Muscle of leg (tissue), 11 donors: ENCODE data around the gene C19orf85. TPM values are rescaled to one million over a fixed set of nuclear protein-coding genes. Genes with fewer than 3 reads are reported as not detected.

Experiments
- DNase-seq: peaks from one replicate; pipeline ENCODE4 v3.0.0; 2013
- H3K27ac ChIP-seq: one replicate; pipeline ENCODE4 v1.5.1; 2013; ENCODE audit warnings: mild to moderate bottlenecking, low read length, control low read depth
- H3K27me3 ChIP-seq: one replicate; pipeline ENCODE4 v1.6.1; 2013; ENCODE audit warnings: low read length; ENCODE audit not compliant: control insufficient read depth, insufficient read depth
- H3K36me3 ChIP-seq: one replicate; pipeline ENCODE4 v1.6.1; 2013; ENCODE audit warnings: low read length; ENCODE audit not compliant: control insufficient read depth, insufficient read depth
- H3K4me1 ChIP-seq: one replicate; pipeline ENCODE4 v1.6.1; 2013; ENCODE audit warnings: low read length; ENCODE audit not compliant: control insufficient read depth, insufficient read depth
- H3K4me3 ChIP-seq: one replicate; pipeline ENCODE4 v1.5.1; 2013; ENCODE audit warnings: low read length, control low read depth
- H3K9me3 ChIP-seq: replicated peaks from 2 replicates; pipeline ENCODE4 v1.6.1; 2013; ENCODE audit warnings: low read depth, low read length; ENCODE audit not compliant: control insufficient read depth
- WGBS: methylation state at CpG from one replicate; pipeline ENCODE4 v1.1.5; 2013; ENCODE audit warnings: missing lambda C conversion rate; ENCODE audit not compliant: insufficient coverage; 5-methylcytosine and 5-hydroxymethylcytosine counted together
- polyA plus RNA-seq, 8 donors: library from polyadenylated mRNA; unstranded; fragments of 120-200 nt; gene quantifications; one replicate each; pipeline versions ENCODE4 v1.2.1 to v1.2.3, GENCODE V29; 2013; ENCODE audit warnings: inconsistent platforms in 1 of 8, low replicate concordance in 1 of 8; ENCODE audit not compliant: insufficient read length in 8 of 8, insufficient read depth in 1 of 8
- total RNA-seq: library from RNA; stranded (reverse); fragments of 120-200 nt; gene quantifications from one replicate; pipeline ENCODE4 v1.2.4, GENCODE V29; 2013

C19orf85 gene
- total and polyA plus RNA-seq, 9 donors = not detected

DNA sequence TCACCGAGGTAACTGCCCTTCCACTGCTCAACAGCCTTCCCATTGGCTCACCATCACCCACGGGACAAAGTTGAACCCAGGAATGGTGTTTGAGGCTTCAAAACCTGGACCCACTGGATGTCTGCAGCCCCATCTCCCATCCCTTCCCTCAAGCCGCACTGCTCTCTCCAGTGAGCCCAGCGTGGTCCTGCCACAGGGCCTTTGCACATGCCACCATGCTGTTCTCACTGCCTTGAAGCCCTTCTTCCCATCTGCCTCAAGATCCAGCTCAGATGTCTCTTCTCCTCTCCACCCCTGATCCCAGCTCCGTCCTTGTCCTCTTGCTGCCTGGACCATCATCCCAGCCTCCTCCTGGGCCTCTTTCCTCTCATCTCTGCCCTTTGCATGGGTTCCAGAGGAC lies 25.5 kb downstream of the C19orf85 start:
- H3K36me3 ChIP-seq = no peaks in the 10 kb centered on the region
- H3K9me3 ChIP-seq = no peaks in the 10 kb centered on the region
- peaks cover 11% of the 10 kb centered on the region for H3K4me1 ChIP-seq
- peaks cover 65% of the 10 kb centered on the region for H3K27me3 ChIP-seq
- no peak overlapping the region for H3K4me3 ChIP-seq
- DNase-seq = no peak
- WGBS = 74% methylated on average over 5 of the region's 5 CpGs
- H3K27ac ChIP-seq = no peak overlapping the region

DNA sequence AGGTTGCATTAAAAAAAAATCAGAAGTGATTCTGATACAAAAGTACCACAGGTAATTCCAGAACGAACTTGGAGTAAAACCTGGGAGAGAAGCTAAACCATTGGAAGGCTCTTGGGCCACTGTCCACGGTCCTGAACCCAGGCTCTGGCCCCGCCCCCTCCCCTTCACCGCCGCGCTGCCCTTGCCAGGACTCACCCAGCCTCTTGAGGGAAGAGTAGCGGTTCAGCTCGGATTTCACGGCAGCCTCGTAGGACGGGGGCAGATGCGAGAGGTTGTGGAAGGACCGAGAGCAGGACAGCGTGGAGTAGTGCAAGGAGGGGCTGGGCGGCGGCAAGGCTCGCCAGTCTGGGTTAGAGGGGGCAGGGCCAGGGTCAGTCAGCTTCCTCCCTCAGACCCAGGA lies 27.1 kb downstream of the C19orf85 start:
- no peak overlapping the region for H3K4me3 ChIP-seq
- no peaks in the 10 kb centered on the region for H3K36me3 ChIP-seq
- H3K4me1 ChIP-seq = peaks cover 11% of the 10 kb centered on the region
- peak; percentile 77 for DNase-seq
- no peak overlapping the region for H3K27ac ChIP-seq
- 0% methylated on average over 6 of the region's 17 CpGs for WGBS
- peaks cover 62% of the 10 kb centered on the region for H3K27me3 ChIP-seq
- no peaks in the 10 kb centered on the region for H3K9me3 ChIP-seq

DNA sequence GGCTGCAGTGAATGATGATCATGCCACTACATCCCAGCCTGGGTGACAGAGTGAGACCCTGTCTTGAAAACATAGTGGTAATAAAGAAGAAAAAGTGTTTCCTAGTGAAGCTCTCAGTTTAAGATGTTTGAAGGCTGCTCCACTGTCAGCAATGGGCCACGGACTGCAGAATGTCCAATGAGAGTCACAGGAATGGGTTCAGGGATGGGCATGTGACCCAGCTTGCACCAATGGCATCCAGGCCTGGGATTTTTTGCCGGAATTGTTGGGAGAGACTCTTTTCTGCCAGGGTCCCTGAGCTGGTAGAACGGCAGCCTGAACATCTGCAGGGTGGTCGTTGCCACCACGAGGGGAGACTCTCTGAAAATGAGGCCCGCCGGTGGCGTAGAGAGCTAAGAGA lies 27.7 kb downstream of the C19orf85 start:
- H3K36me3 ChIP-seq = no peaks in the 10 kb centered on the region
- H3K4me3 ChIP-seq = no peak overlapping the region
- 38% methylated on average over 8 of the region's 8 CpGs for WGBS
- peaks cover 11% of the 10 kb centered on the region for H3K4me1 ChIP-seq
- H3K27ac ChIP-seq = no peak overlapping the region
- DNase-seq = no peak
- H3K27me3 ChIP-seq = peaks cover 63% of the 10 kb centered on the region
- H3K9me3 ChIP-seq = no peaks in the 10 kb centered on the region

DNA sequence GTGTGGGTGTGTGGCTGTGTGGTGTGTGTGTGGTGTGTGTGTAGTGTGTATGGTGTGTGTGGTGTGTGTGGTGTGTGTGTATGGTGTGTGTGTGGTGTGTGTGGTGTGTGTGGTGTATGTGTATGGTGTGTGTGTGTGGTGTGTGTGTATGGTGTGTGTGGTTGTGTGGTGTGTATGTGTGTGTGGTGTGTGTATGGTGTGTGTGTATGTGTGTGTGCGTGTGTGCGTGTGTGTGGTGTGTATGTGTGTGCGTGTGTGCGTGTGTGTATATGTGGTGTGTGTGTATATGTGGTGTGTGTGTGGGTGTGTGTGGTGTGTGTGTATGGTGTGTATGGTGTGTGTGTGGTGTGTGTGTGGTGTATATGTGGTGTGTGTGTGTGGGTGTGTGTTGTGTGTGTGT lies 29.5 kb downstream of the C19orf85 start:
- 93% methylated on average over 2 of the region's 4 CpGs for whole genome bisulfite sequencing
- Histone ChIP-seq H3K27ac (no peak overlapping the region), H3K9me3 (no peaks in the 10 kb centered on the region), H3K27me3 (peaks cover 49% of the 10 kb centered on the region), H3K36me3 (no peaks in the 10 kb centered on the region), H3K4me1 (peaks cover 3% of the 10 kb centered on the region), H3K4me3 (no peak overlapping the region)
- no peak for DNase-seq

DNA sequence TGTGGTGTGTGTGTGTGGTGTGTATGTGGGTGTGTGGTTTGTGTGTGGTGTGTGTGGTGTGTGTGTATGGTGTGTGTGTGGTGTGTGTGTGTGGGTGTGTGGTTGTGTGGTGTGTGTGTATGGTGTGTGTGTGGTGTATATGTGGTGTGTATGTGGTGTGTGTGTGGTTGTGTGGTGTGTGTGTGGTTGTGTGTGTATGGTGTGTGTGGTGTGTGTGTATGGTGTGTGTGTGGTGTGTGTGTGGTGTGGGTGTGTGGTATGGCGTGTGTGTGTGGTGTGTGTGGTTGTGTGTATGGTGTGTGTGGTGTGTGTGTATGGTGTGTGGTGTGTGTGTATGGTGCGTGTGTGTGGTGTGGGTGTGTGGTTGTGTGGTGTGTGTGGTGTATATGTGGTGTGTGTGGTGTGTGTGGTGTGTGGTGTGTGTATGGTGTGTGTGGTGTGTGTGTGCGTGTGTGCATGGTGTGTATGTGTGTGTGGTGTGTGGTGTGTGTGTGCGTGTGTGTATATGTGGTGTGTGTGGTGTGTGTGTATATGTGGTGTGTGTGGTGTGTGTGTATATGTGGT lies 30.1 kb downstream of the C19orf85 start:
- Histone ChIP-seq H3K9me3 (no peaks in the 10 kb centered on the region), H3K27ac (no peak overlapping the region), H3K27me3 (peaks cover 46% of the 10 kb centered on the region), H3K36me3 (no peaks in the 10 kb centered on the region), H3K4me1 (peaks cover 3% of the 10 kb centered on the region), H3K4me3 (no peak overlapping the region)
- 58% methylated on average over 2 of the region's 4 CpGs for whole genome bisulfite sequencing
- DNase-seq = no peak

DNA sequence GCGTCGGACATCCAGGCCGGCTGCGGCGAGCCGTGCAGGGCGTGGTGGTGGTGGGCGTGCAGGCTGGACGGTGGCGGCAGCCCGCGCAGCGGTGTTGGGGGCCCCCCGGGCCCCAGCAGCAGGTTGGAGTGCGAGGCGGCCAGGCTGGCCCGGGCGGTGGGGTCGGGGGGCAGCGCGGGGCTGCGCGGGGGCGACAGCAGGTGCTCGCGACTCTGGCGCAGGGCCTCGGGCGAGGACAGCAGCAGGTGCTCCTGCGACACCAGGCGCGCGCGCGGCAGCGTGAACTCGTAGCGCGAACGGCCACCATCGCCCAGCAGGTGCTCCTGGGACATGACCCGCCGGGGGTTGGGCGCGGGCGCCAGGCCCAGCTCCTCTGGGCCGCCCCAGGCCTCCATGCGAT lies 31.3 kb downstream of the C19orf85 start:
- no peak overlapping the region for H3K27ac ChIP-seq
- peaks cover 42% of the 10 kb centered on the region for H3K27me3 ChIP-seq
- H3K9me3 ChIP-seq = no peaks in the 10 kb centered on the region
- DNase-seq = no peak
- H3K36me3 ChIP-seq = no peaks in the 10 kb centered on the region
- no peak overlapping the region for H3K4me3 ChIP-seq
- peaks cover 3% of the 10 kb centered on the region for H3K4me1 ChIP-seq
- 7% methylated on average over 48 of the region's 48 CpGs for WGBS

DNA sequence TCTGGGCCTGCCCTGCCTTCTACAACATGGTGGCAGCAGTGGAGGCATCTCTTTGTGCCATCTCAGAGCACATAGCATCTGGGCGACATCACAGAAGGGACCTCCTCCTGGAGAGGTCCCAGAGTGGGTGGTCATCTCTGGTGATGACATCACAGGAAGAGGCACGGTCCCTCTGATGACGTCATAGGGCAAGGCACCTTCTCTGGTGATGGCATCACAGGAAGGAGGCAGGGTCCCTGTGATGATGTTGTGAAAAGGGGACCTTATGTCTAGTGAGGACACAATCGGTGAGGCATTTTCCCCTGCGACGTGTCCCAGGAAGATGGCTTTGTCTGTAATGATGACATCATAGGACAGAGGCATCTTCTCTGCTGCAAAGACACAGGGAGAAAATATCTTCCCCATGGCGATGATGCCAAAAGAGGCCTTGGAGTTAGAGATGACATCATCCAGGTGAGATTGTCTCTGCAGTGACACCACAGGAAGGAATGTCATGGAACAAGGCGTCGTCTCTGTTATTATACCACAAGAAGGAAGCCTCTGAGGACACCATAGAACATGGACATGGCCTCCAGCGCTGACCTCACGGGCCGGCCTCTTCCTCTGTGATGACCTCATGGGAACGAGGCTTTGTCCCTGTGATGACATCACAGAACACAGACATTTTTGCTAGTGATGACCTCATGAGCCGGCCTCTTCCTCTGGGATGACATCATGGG lies 32.2 kb downstream of the C19orf85 start:
- H3K4me3 ChIP-seq = no peak overlapping the region
- H3K36me3 ChIP-seq = no peaks in the 10 kb centered on the region
- H3K9me3 ChIP-seq = no peaks in the 10 kb centered on the region
- peaks cover 37% of the 10 kb centered on the region for H3K27me3 ChIP-seq
- no peak for DNase-seq
- peaks cover under 1% of the 10 kb centered on the region for H3K4me1 ChIP-seq
- no peak overlapping the region for H3K27ac ChIP-seq
- WGBS = 89% methylated on average over 12 of the region's 14 CpGs

DNA sequence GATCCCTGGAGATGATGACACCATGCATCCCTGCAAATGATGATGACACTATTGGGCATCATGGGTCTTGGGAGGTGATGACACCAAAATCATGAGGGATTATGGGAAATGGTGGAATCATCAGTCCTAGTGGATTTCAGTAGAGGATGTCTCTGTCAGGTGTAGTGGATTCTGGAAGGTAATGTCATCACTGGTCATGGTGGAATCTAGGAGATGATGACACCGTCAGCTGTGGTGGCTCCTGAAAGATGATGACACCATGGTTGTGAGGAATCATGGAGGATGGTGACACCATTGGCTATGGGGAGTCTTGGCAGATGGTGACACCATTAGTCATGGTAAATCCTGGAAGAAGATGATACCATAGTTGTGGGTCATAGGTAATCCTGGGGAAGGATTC lies 33.4 kb downstream of the C19orf85 start:
- H3K9me3 ChIP-seq = no peaks in the 10 kb centered on the region
- H3K27me3 ChIP-seq = peaks cover 34% of the 10 kb centered on the region
- no peak for DNase-seq
- no peaks in the 10 kb centered on the region for H3K36me3 ChIP-seq
- H3K4me1 ChIP-seq = no peaks in the 10 kb centered on the region
- no peak overlapping the region for H3K27ac ChIP-seq
- no peak overlapping the region for H3K4me3 ChIP-seq
- 100% methylated on average over 1 of the region's 1 CpG for WGBS

DNA sequence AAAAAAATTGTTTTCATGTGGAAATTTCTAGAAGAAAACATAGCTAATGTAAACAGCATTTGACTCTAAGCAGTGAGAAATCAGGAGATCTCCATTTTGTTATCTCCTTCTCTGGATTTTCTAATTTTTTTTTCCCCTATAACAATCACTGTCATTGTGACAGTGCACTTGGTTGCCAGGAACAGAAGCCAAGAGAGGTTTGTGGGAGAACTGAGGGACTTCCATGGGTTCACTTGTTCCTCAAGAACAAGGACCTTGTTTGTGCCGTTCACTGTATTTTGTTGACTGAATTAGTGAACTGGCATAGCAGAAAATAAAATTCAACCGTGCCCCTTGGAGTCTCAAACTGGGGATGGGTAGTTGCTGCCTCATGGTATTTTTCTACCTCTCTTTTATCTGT lies 38.5 kb downstream of the C19orf85 start:
- 100% methylated on average over 1 of the region's 2 CpGs for WGBS
- Histone ChIP-seq H3K4me1 (no peaks in the 10 kb centered on the region), H3K27me3 (peaks cover 22% of the 10 kb centered on the region), H3K9me3 (no peaks in the 10 kb centered on the region), H3K27ac (no peak overlapping the region), H3K36me3 (no peaks in the 10 kb centered on the region), H3K4me3 (no peak overlapping the region)
- DNase-seq = no peak

DNA sequence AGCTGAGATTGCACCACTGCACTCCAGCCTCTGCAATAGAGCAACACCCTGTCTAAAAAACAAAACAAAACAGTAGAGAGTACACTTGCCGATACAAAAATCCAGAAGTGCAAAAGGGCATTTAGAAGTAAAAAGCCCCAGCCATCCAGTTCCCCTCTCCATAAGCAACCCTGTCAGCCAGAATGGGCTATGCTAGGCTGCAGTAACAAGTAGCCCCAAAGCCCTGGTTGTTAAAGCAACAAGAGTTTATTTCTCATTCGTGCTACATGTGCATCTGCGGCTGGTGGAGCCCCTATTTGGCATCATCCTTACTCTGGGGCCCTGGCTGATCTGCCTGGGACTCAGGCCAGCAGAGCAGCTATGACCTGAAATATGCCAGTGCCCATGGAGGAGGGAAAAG lies 40.0 kb downstream of the C19orf85 start:
- no peak for DNase-seq
- no peaks in the 10 kb centered on the region for H3K36me3 ChIP-seq
- no peak overlapping the region for H3K4me3 ChIP-seq
- H3K4me1 ChIP-seq = no peaks in the 10 kb centered on the region
- H3K27ac ChIP-seq = no peak overlapping the region
- 82% methylated on average over 3 of the region's 3 CpGs for WGBS
- H3K27me3 ChIP-seq = peaks cover 25% of the 10 kb centered on the region
- H3K9me3 ChIP-seq = no peaks in the 10 kb centered on the region
